VCaP (cell line): ENCODE data around the gene DEAF1.

Source experiments
- H3K27ac ChIP-seq: fragments of 450-650 bp; 2 replicates; pipeline ENCODE4 v1.5.1; 2017
- CTCF ChIP-seq: fragments of 450-650 bp; conservative IDR thresholded peaks from 2 replicates; pipeline ENCODE4 v1.5.1; 2017; ENCODE audit warnings: mild to moderate bottlenecking, moderate library complexity

Gene DEAF1

GRCh38 chr11:598005-598680 is 96.9 kb downstream of the DEAF1 start:
- no peak overlapping the region for H3K27ac ChIP-seq
- no peak for TF ChIP-seq CTCF

GRCh38 chr11:597166-597725 is 97.8 kb downstream of the DEAF1 start:
- no peak overlapping the region for H3K27ac ChIP-seq
- no peak; the same call in 1 of the 2 replicates for TF ChIP-seq CTCF

- TF ChIP-seq CTCF: no peak
- no peak overlapping the region for H3K27ac ChIP-seq
Observed at GRCh38 chr11:596374-596773, 98.6 kb downstream of the DEAF1 start.

GRCh38 chr11:595400-595799 is 99.6 kb downstream of the DEAF1 start:
- TF ChIP-seq CTCF: no peak

More at GRCh38 chr11:595400-595799, 99.6 kb downstream of the DEAF1 start:
- no peak overlapping the region for H3K27ac ChIP-seq
